Mucosa of descending colon (tissue), 3 donors: ENCODE results near the gene HDAC9. TPM values are rescaled to one million over a fixed set of nuclear protein-coding genes. Genes with fewer than 3 reads are reported as not detected.

Source experiments
- ATAC-seq: fragments of 200-7000 bp; cut with Tn5 transposase; one replicate; pipeline ENCODE4 v1.9.1; 2020; ENCODE audit warnings: mild to moderate bottlenecking, moderate library complexity
- DNase-seq, 3 donors: peaks; one replicate each; pipeline ENCODE4 v3.0.0-alpha.2; 2020
- H3K36me3 ChIP-seq: fragments of 200-600 bp; one replicate; pipeline ENCODE4 v1.8.0; 2021; ENCODE audit warnings: low read depth, mild to moderate bottlenecking
- H3K4me1 ChIP-seq: fragments of 200-600 bp; one replicate; pipeline ENCODE4 v1.8.0; 2021; ENCODE audit warnings: low read depth, mild to moderate bottlenecking
- H3K4me3 ChIP-seq: fragments of 200-600 bp; one replicate; pipeline ENCODE4 v1.8.0; 2021; ENCODE audit warnings: mild to moderate bottlenecking
- H3K9me3 ChIP-seq: fragments of 200-600 bp; one replicate; pipeline ENCODE4 v1.8.0; 2021; ENCODE audit warnings: mild to moderate bottlenecking
- CTCF ChIP-seq: fragments of 200-600 bp; IDR thresholded peaks from one replicate; pipeline ENCODE4 v1.8.0; 2022; ENCODE audit warnings: antibody characterized with exemption, mild to moderate bottlenecking
- intact Hi-C, 2 donors: fragments of 100-400 bp; cut with DNase I in 1 of 2; cut with micrococcal nuclease in 1 of 2; formaldehyde crosslinking; loops; one replicate each; pipeline versions ENCODE4 v1.11.0 to v1.11.1; 2022; cut with DNase I, micrococcal nuclease
- total RNA-seq, 3 donors: library from RNA; stranded (reverse); fragmentation: NEBNext Ultra II Directional in 2 of 3; extraction: Animal tissue kit (Norgen Biotek cat#: 25700) in 2 of 3; gene quantifications; one replicate each; pipeline versions ENCODE4 v1.2.1 to v1.2.4, GENCODE V29; 2021 to 2023
- donor health status: DM: no; HTN: no; CAD: no; lungs with moderate emphysema.
- donor health status: DM: no; HTN: no; CAD: no.
- donor health status: DM: no; HTN: yes; CAD: no.

HDAC9 gene
- total RNA-seq, 3 donors from 2014 or later, result 16.0 to 20.4 (median 17.5) TPM

DNA sequence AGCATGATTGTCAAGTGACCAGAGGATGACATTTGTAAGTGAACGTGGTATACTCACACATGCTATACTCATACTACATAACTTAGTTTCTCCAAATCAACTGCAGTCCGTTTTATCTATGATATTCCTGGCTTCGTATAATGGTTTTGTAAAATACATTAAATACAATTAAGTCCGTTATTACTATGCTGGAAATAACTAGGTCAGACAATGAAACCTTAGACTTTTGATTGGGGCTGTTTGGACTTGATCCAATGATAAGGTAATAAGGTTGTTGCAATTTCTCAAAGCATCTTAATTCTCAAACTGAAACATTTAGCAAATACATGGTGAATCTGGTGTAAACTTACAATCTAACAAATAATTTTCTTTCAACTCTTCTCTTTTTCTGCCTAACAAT, 504.9 kb downstream of the HDAC9 start:
- ATAC-seq (no peak), DNase-seq (no peak)
- no peak for TF ChIP-seq CTCF
- H3K36me3 ChIP-seq, result no peaks in the 10 kb centered on the region
- H3K4me1 ChIP-seq, result no peaks in the 10 kb centered on the region
- intact Hi-C loops, result no loop called here
- H3K9me3 ChIP-seq, result no peaks in the 10 kb centered on the region
- H3K4me3 ChIP-seq, result no peak overlapping the region

DNA sequence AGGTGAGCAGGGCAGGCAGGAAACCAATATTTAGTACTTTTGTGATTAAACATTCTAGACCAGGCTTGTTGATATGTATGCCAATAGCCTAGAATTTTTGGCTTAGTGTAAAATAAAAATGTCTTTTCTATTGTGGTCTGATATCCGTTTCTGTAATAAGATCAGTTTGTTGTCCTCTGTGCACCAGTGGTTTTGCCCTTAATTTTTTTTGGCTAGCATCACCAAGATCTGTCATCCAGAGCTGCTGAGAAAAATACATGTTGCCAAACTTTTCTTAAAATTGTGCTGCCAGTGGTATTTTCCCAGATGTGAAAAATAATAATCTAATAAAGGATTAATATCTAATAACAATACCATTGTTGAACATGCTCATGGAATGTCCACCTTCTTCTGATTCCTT, 506.3 kb downstream of the HDAC9 start:
- H3K4me1 ChIP-seq, result no peaks in the 10 kb centered on the region
- intact Hi-C loops, result no loop called here
- no peaks in the 10 kb centered on the region for H3K36me3 ChIP-seq
- H3K4me3 ChIP-seq, result no peak overlapping the region
- ATAC-seq (no peak), DNase-seq (no peak)
- H3K9me3 ChIP-seq, result no peaks in the 10 kb centered on the region
- no peak for TF ChIP-seq CTCF

GRCh38 chr7:19009241-19009935, 513.8 kb downstream of the HDAC9 start:
- Histone ChIP-seq H3K4me3 (no peak overlapping the region), H3K36me3 (no peaks in the 10 kb centered on the region), H3K4me1 (no peaks in the 10 kb centered on the region), H3K9me3 (peaks cover 6% of the 10 kb centered on the region)
- intact Hi-C loops, result no loop called here
- no peak for ATAC-seq
- no peak for DNase-seq
- no peak for TF ChIP-seq CTCF

DNA sequence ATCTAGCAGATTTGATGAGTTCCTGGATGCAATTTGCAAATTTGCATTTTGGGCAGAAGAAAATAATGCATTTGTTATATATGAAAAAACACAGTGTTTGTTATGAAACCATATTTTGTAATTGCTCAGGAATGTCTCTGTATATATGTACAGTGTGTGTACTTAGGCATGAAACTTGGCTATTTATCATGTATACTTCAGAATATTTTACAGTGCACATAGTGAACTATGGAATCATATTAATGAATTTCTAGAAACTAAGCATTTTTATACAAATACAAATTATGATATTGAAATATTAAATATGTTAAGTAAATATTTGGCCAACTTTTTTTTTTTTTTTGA, 514.4 kb downstream of the HDAC9 start:
- ATAC-seq (no peak), DNase-seq (no peak)
- intact Hi-C loops, result no loop called here

DNA sequence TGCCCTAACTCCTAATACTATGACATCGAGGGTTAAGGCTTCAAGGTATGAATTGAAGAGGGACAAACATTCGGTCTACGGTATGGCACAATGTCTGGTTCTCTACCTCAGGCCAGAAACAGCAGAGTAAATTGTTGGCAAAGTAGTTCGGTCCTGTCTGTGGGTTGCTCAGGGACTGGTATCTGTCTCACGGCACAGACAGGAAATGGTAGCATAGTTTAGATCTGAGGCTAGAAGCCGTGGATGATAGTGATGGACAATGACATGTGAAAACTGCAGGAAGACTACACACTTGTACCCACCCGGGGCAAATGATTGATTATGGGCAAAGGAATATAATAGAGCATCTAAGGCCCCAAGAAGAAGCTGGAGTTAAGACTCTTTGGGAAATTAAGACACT, 515.7 kb downstream of the HDAC9 start:
- ATAC-seq, result no peak
- no peak overlapping the region for H3K4me3 ChIP-seq

More for the DNA sequence above, 514.4 kb downstream of the HDAC9 start:
- Histone ChIP-seq H3K4me1 (no peaks in the 10 kb centered on the region), H3K36me3 (no peaks in the 10 kb centered on the region), H3K9me3 (peaks cover 6% of the 10 kb centered on the region), H3K4me3 (no peak overlapping the region)
- TF ChIP-seq CTCF, result no peak

More for the DNA sequence above, 515.7 kb downstream of the HDAC9 start:
- no peak for TF ChIP-seq CTCF
- peaks cover 11% of the 10 kb centered on the region for H3K9me3 ChIP-seq
- no peak for DNase-seq
- intact Hi-C loops, result no loop called here
- no peaks in the 10 kb centered on the region for H3K36me3 ChIP-seq
- no peaks in the 10 kb centered on the region for H3K4me1 ChIP-seq
